Esophagus muscularis mucosa (tissue), 4 donors: ENCODE results near the gene CDC20. TPM values are rescaled to one million over a fixed set of nuclear protein-coding genes. Genes with fewer than 3 reads are reported as not detected.

Experiments used
- DNase-seq: peaks from one replicate; pipeline ENCODE4 v3.0.0-alpha.2; 2017; ENCODE audit errors: extremely low spot score
- H3K27ac ChIP-seq, 4 donors: fragments of 200-600 bp; sonication (generic); replicated peaks in 1 of 4; 1 replicate in 3 of 4; 2 replicates in 1 of 4; pipeline ENCODE4 v1.5.1; 2016 to 2019; ENCODE audit warnings: mild to moderate bottlenecking in 1 of 4
- H3K27me3 ChIP-seq, 4 donors: fragments of 200-600 bp; sonication (generic); one replicate each; pipeline versions ENCODE4 v1.5.1 to v1.6.0; 2016 to 2019
- H3K36me3 ChIP-seq, 4 donors: fragments of 200-600 bp; sonication (generic); one replicate each; pipeline ENCODE4 v1.5.1; 2016 to 2019
- H3K4me1 ChIP-seq, 4 donors: fragments of 200-600 bp; sonication (generic); one replicate each; pipeline ENCODE4 v1.5.1; 2016 to 2019
- H3K4me3 ChIP-seq, 4 donors: fragments of 200-600 bp; sonication (generic); 1 replicate in 2 of 4; 2 replicates in 2 of 4; pipeline ENCODE4 v1.5.1; 2016 to 2019; ENCODE audit warnings: mild to moderate bottlenecking in 4 of 4, moderate library complexity in 1 of 4
- H3K9me3 ChIP-seq, 4 donors: fragments of 200-600 bp; sonication (generic); 1 replicate in 3 of 4; 2 replicates in 1 of 4; pipeline ENCODE4 v1.5.1; 2016 to 2019
- CTCF ChIP-seq, 3 experiments: fragments of 200-600 bp in 2 of 3; fragments of 450-650 bp in 1 of 3; sonication (generic) in 2 of 3; IDR thresholded peaks; one replicate each; pipeline ENCODE4 v1.5.1; 2017 to 2019; ENCODE audit warnings: antibody characterized with exemption in 3 of 3, mild to moderate bottlenecking in 2 of 3, moderate library complexity in 1 of 3
- EP300 ChIP-seq: sonication (generic); formaldehyde crosslinking; IDR thresholded peaks from one replicate; pipeline ENCODE4 v1.6.1; 2017; ENCODE audit warnings: antibody characterized with exemption
- POLR2A ChIP-seq: fragments of 450-650 bp; IDR thresholded peaks from one replicate; pipeline ENCODE4 v1.6.1; 2017; ENCODE audit warnings: antibody characterized with exemption, moderate library complexity, mild to moderate bottlenecking, low read depth
- POLR2AphosphoS5 ChIP-seq, 2 donors: sonication (generic); formaldehyde crosslinking; IDR thresholded peaks; one replicate each; pipeline ENCODE4 v1.6.1; 2017; ENCODE audit warnings: antibody characterized with exemption in 2 of 2
- WGBS: methylation state at CpG from one replicate; pipeline ENCODE4 v1.1.5; 2018; 5-methylcytosine and 5-hydroxymethylcytosine counted together
- intact Hi-C: fragments of 100-400 bp; cut with DNase I; formaldehyde crosslinking; loops from one replicate; pipeline ENCODE4 v1.15.1; 2023
- total RNA-seq, 4 donors: library from RNA; depleted of rRNA; stranded (reverse); fragments of >200 nt; gene quantifications; one replicate each; pipeline versions ENCODE4 v1.1.0 to v1.2.1, GENCODE V29; 2016

The CDC20 gene
- total RNA-seq, 4 donors from 2014 or later: 0.42 to 1.7 TPM; not detected in 2

- Histone ChIP-seq H3K27ac (no peak overlapping the region), H3K4me3 (no peak overlapping the region), H3K27me3 (no peaks in the 10 kb centered on the region), H3K4me1 (peaks cover 0 to 12% (median 9%) of the 10 kb centered on the region in 4 donors), H3K9me3 (no peaks in the 10 kb centered on the region), H3K36me3 (no peaks in the 10 kb centered on the region)
- TF ChIP-seq CTCF (IDR thresholded peaks at IDR 0.05) (no peak), EP300 (no peak), POLR2A (no peak), POLR2AphosphoS5 (IDR thresholded peaks at IDR 0.05) (no peak)
- no peak for DNase-seq
- 84% methylated on average over 7 of the region's 7 CpGs for WGBS
- intact Hi-C loops: no loop called here
These were observed 24.2 kb upstream of the CDC20 start for GRCh38 chr1:43334453-43335205.

GRCh38 chr1:43337588-43337987 is 21.2 kb upstream of the CDC20 start, which contains the start of gene MPL:
TSS of gene MPL (plus strand) at chr1:43337818. CDS start at chr1:43337849, 31 bp downstream.
- intact Hi-C loops: no loop called here
- no peaks in the 10 kb centered on the region for H3K36me3 ChIP-seq
- TF ChIP-seq POLR2A (no peak), EP300 (no peak), POLR2AphosphoS5 (IDR thresholded peaks at IDR 0.05) (no peak), CTCF (IDR thresholded peaks at IDR 0.05) (no peak)
- WGBS: 82% methylated on average over 2 of the region's 3 CpGs
- H3K4me1 ChIP-seq: no peaks in the 10 kb centered on the region
- H3K27ac ChIP-seq: no peak within 1 kb of the TSS
- no peaks in the 10 kb centered on the region for H3K9me3 ChIP-seq
- H3K27me3 ChIP-seq: no peaks in the 10 kb centered on the region
- H3K4me3 ChIP-seq: no peak within 1 kb of the TSS
- no peak for DNase-seq

GRCh38 chr1:43338001-43338400 is 20.8 kb upstream of the CDC20 start:
- no peak for DNase-seq

GRCh38 chr1:43339584-43340232 is 19.1 kb upstream of the CDC20 start:
- TF ChIP-seq CTCF (IDR thresholded peaks at IDR 0.05): no peak
- no peak for TF ChIP-seq EP300
- TF ChIP-seq POLR2AphosphoS5 (IDR thresholded peaks at IDR 0.05): no peak
- TF ChIP-seq POLR2A: no peak
- H3K4me3 ChIP-seq: no peak overlapping the region
- no peak for DNase-seq
- WGBS: 92% methylated on average over 6 of the region's 6 CpGs
- no peaks in the 10 kb centered on the region for H3K36me3 ChIP-seq
- peaks cover 0 to 14% (median 0%) of the 10 kb centered on the region in 4 donors for H3K4me1 ChIP-seq
- H3K9me3 ChIP-seq: no peaks in the 10 kb centered on the region
- intact Hi-C loops: loop anchor here (10.0 kb wide), 1 partner anchor 105 kb away; no protein-coding TSS in a partner anchor
- no peaks in the 10 kb centered on the region for H3K27me3 ChIP-seq
- H3K27ac ChIP-seq: no peak overlapping the region

More at GRCh38 chr1:43338001-43338400, 20.8 kb upstream of the CDC20 start:
- H3K4me3 ChIP-seq: no peak overlapping the region
- H3K4me1 ChIP-seq: no peaks in the 10 kb centered on the region
- WGBS: 67% methylated on average over 2 of the region's 5 CpGs
- intact Hi-C loops: no loop called here
- no peaks in the 10 kb centered on the region for H3K27me3 ChIP-seq
- TF ChIP-seq POLR2AphosphoS5 (IDR thresholded peaks at IDR 0.05) (no peak), EP300 (no peak), CTCF (IDR thresholded peaks at IDR 0.05) (no peak), POLR2A (no peak)
- no peak overlapping the region for H3K27ac ChIP-seq
- no peaks in the 10 kb centered on the region for H3K9me3 ChIP-seq
- no peaks in the 10 kb centered on the region for H3K36me3 ChIP-seq
